Thyroid gland (tissue), 4 donors: Measurements from ENCODE around the gene HYAL2. TPM values are rescaled to one million over a fixed set of nuclear protein-coding genes. Genes with fewer than 3 reads are reported as not detected.

Source experiments
- DNase-seq, 2 donors: peaks; one replicate each; pipeline ENCODE4 v3.0.0-alpha.2; 2019
- H3K27ac ChIP-seq, 3 donors: fragments of 200-600 bp; sonication (generic); 1 replicate in 2 of 3; 2 replicates in 1 of 3; pipeline ENCODE4 v1.5.1; 2016 to 2019; ENCODE audit warnings: mild to moderate bottlenecking in 1 of 3, moderate library complexity in 1 of 3
- H3K27me3 ChIP-seq: fragments of 200-600 bp; sonication (generic); one replicate; pipeline ENCODE4 v1.5.1; 2019
- H3K36me3 ChIP-seq, 2 donors: fragments of 200-600 bp; sonication (generic); one replicate each; pipeline ENCODE4 v1.5.1; 2016 to 2019
- H3K4me1 ChIP-seq, 2 donors: fragments of 200-600 bp; sonication (generic); one replicate each; pipeline ENCODE4 v1.5.1; 2017 to 2019
- H3K4me3 ChIP-seq, 3 donors: fragments of 200-600 bp; sonication (generic); replicated peaks in 1 of 3; 1 replicate in 2 of 3; 2 replicates in 1 of 3; pipeline ENCODE4 v1.5.1; 2016; ENCODE audit warnings: mild to moderate bottlenecking in 1 of 3
- H3K9me3 ChIP-seq: fragments of 200-600 bp; sonication (generic); one replicate; pipeline ENCODE4 v1.5.1; 2017
- POLR2A ChIP-seq, 2 donors: fragments of 450-650 bp; IDR thresholded peaks; one replicate each; pipeline ENCODE4 v1.6.1; 2017; ENCODE audit warnings: antibody characterized with exemption in 2 of 2, mild to moderate bottlenecking in 2 of 2, moderate library complexity in 1 of 2
- WGBS, 2 donors: methylation state at CpG; one replicate each; pipeline ENCODE4 v1.1.5; 2017; 5-methylcytosine and 5-hydroxymethylcytosine counted together
- intact Hi-C: fragments of 100-400 bp; cut with DNase I; formaldehyde crosslinking; loops from one replicate; pipeline ENCODE4 v1.15.1; 2023
- total RNA-seq, 4 donors: library from RNA; depleted of rRNA; stranded (reverse); fragments of >200 nt; gene quantifications; one replicate each; pipeline ENCODE4 v1.2.3, GENCODE V29; 2016
- TF ChIP-seq, protein P1 (sequence below), 6 experiments: fragments of 200-600 bp in 3 of 6; fragments of 450-650 bp in 3 of 6; sonication (generic) in 3 of 6; IDR thresholded peaks; one replicate each; pipeline ENCODE4 v1.5.1; 2016 to 2019; ENCODE audit warnings: antibody characterized with exemption in 6 of 6, mild to moderate bottlenecking in 2 of 6, inconsistent platforms in 1 of 6, moderate library complexity in 1 of 6

Gene HYAL2
- total RNA-seq, 4 donors from 2014 or later: 133 to 206 (median 158) TPM

DNA sequence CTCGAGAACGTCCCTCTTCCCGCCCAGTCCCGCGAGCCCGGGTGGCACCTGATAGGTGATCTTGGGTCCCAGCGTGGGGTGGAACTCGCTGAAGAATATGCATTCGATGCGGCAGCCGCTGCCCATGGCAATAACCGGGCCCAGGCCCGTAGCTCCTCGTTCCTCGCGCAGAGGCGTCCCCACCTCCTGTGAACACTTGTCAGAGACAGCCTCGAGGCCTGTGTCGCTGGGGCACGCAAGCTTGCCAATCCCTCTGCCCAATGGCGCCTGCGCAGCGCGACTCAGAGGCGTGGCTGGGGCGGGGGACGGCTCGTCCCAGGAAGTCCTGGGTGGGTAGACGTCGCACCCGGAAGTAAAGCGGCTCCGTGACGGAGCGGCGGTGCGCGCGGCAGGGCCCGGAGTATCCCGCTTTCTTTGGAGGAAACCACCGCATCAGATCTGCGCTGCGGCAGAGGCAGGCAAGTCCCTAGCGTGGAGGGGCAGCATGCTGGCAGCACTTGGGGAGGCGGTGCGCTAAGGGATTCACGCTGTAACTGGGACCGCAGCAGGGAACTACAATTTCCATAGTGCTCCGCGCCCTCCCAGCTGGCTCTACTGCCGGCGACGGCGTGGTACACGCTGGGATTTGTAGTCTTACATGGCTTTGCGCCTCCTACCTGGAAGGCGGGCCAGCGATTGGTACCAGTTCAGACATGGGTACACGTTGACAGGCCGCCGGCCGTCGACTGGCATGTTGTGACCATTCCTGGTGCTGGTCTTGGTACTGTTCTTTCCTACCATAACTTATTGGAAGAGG is 28.2 kb upstream of the HYAL2 start, which contains the start of the genes CYB561D2 and NPRL2:
Gene CYB561D2, plus strand, starts transcription at position 336 of the 796 bp plus-strand sequence. CDS start 572 bp downstream, outside the sequence.
Gene NPRL2, minus strand, starts transcription at position 249 of the 796 bp plus-strand sequence. Its CDS starts 123 bp downstream, at position 126.
- Histone ChIP-seq H3K4me1 (peaks cover 30 to 46% of the 10 kb centered on the region in 2 donors), H3K27ac (peak within 1 kb of the TSS; percentile 84 to 92 (median 90)), H3K27me3 (no peaks in the 10 kb centered on the region), H3K9me3 (no peaks in the 10 kb centered on the region), H3K36me3 (peaks cover 23 to 28% of the 10 kb centered on the region in 2 donors), H3K4me3 (peak within 1 kb of the TSS; percentile 56 to 75 (median 60))
- WGBS, 2 donors: 0 to 2% methylated on average over 17 to 22 of the region's 64 CpGs
- peak; percentile 97 to 98 for DNase-seq
- peak in 1 of 2 donors; percentile 91 for TF ChIP-seq POLR2A (IDR thresholded peaks at IDR 0.05)
- TF ChIP-seq, protein P1, sequence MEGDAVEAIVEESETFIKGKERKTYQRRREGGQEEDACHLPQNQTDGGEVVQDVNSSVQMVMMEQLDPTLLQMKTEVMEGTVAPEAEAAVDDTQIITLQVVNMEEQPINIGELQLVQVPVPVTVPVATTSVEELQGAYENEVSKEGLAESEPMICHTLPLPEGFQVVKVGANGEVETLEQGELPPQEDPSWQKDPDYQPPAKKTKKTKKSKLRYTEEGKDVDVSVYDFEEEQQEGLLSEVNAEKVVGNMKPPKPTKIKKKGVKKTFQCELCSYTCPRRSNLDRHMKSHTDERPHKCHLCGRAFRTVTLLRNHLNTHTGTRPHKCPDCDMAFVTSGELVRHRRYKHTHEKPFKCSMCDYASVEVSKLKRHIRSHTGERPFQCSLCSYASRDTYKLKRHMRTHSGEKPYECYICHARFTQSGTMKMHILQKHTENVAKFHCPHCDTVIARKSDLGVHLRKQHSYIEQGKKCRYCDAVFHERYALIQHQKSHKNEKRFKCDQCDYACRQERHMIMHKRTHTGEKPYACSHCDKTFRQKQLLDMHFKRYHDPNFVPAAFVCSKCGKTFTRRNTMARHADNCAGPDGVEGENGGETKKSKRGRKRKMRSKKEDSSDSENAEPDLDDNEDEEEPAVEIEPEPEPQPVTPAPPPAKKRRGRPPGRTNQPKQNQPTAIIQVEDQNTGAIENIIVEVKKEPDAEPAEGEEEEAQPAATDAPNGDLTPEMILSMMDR (IDR thresholded peaks at IDR 0.05): no peak
- intact Hi-C loops: no loop called here

DNA sequence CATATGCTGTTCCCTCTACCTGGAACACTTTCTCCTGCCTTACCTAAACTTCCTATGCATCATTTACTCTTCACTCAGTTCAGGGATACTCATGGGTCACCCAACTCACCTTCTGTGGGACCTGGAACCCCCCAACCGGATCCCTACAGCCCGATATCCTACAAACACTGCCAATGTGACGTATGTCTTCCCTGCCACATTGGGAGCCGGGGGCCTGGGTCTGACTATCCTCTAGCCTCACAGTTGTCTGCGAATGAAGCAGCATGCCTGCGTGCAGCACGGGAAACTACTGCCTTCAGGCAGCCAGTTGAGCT is 27.6 kb upstream of the HYAL2 start:
- intact Hi-C loops: no loop called here
- H3K9me3 ChIP-seq: no peaks in the 10 kb centered on the region

DNA sequence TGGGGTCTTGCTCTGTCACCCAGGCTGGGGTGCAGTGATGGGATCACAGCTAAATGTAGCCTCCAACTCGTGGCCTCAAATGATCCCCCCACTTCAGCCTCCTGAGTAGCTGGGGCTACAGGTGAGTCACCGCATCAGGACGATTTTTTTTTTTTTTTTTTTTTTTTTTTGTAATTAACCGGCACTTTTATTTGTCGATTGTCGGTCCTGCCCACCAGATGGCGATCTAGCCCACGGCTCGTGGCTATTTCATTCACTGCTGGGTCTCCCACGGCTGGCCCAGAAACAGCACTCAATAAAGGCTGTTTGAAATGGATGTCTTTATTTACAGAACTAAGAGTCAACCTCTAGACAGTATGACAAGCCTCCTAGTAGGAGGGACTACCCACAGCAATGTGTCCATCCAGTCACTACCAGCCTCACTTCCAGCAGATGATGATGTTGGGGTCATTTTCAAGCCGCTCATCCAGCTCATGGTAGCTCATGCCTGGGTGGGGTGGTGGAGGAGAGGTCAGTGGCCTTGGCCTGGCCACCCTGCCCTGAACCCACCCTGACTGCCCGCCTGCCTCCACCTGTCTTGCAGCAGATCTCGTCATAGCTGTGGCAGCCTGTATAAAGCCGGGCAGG is 24.8 kb upstream of the HYAL2 start:
- no peaks in the 10 kb centered on the region for H3K36me3 ChIP-seq
- H3K27me3 ChIP-seq: no peaks in the 10 kb centered on the region
- H3K9me3 ChIP-seq: no peaks in the 10 kb centered on the region
- peak; percentile 78 to 83 for DNase-seq
- intact Hi-C loops: no loop called here
- peaks cover 29 to 39% of the 10 kb centered on the region in 2 donors for H3K4me1 ChIP-seq
- no peak overlapping the region for H3K4me3 ChIP-seq
- TF ChIP-seq, protein P1 (IDR thresholded peaks at IDR 0.05): peak in 5 of 6 experiments; percentile 39 to 78 (median 54)
- no peak for TF ChIP-seq POLR2A (IDR thresholded peaks at IDR 0.05)
- no peak overlapping the region for H3K27ac ChIP-seq
- 29 to 30% methylated on average over 14 of the region's 14 CpGs for WGBS, 2 donors

More for the DNA sequence above, 27.6 kb upstream of the HYAL2 start:
- Histone ChIP-seq H3K27ac (peak overlapping the region; percentile 11 to 92 (median 90)), H3K4me3 (peak overlapping the region; percentile 56 to 75 (median 60)), H3K27me3 (no peaks in the 10 kb centered on the region), H3K4me1 (peaks cover 30 to 46% of the 10 kb centered on the region in 2 donors), H3K36me3 (peaks cover 20 to 26% of the 10 kb centered on the region in 2 donors)
- no peak for DNase-seq
- no peak for TF ChIP-seq POLR2A (IDR thresholded peaks at IDR 0.05)
- TF ChIP-seq, protein P1 (IDR thresholded peaks at IDR 0.05): no peak
- 13 to 18% methylated on average over 7 of the region's 7 CpGs for WGBS, 2 donors

DNA sequence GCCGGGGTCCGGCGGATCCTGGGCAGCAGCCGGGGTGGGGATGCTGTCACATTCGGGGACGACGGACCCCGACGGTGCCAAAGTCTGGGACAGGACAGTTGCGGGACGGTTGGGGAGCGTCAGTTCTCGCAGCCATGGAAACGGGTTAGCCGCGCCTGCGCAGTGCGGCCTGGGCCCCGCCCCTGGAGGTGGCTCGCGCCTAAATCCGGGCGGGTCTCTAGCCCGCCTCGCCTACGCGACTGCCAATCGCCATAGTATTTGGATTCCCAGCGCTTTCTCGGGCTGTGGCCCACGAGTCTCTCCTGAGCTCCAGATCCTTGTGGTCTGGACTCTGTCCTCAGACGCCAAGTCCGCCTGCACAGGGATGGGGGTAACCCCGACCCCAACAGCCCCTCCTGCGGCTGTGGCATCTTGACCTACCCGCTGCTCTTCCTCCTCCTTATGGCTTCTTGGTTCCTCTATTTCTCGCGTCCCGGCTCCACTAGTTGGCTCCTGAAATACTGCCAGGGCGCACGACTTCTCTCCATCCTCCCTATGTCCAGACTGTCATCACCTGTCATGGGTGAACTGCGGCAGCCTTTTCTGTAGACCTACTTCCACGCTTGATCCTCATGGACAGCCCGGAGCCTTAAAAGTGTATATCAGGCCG is 23.2 kb upstream of the HYAL2 start, which contains the start of gene ZMYND10:
Gene ZMYND10, minus strand, starts transcription at position 147 of the 649 bp plus-strand sequence. CDS start 153 bp downstream, outside the sequence.
- DNase-seq: peak; percentile 61 to 64
- H3K4me3 ChIP-seq: peak within 1 kb of the TSS in 1 of 3 donors; percentile 21
- H3K4me1 ChIP-seq: peaks cover 20 to 34% of the 10 kb centered on the region in 2 donors
- intact Hi-C loops: no loop called here
- H3K9me3 ChIP-seq: no peaks in the 10 kb centered on the region
- TF ChIP-seq, protein P1 (IDR thresholded peaks at IDR 0.05): no peak
- TF ChIP-seq POLR2A (IDR thresholded peaks at IDR 0.05): no peak
- H3K27me3 ChIP-seq: no peaks in the 10 kb centered on the region
- 12 to 13% methylated on average over 40 to 42 of the region's 45 CpGs for WGBS, 2 donors
- no peaks in the 10 kb centered on the region for H3K36me3 ChIP-seq
- no peak within 1 kb of the TSS for H3K27ac ChIP-seq
